Liver (tissue), 3 donors: Measurements from ENCODE around the gene EIF4H.

ENCODE experiments used
- CTCF ChIP-seq: fragments of 150-350 bp; IDR thresholded peaks from 2 replicates; pipeline ENCODE4 v1.5.1; 2017; ENCODE audit warnings: improper control_type of control experiment, low read depth, low read length; ENCODE audit not compliant: missing input control
- EGR1 ChIP-seq, 2 donors: IDR thresholded peaks; 2 replicates each; pipeline ENCODE4 v1.6.1; 2016 to 2018; ENCODE audit warnings: antibody characterized with exemption in 2 of 2, low read depth in 2 of 2
- FOXA1 ChIP-seq: IDR thresholded peaks from 2 replicates; pipeline ENCODE4 v1.6.1; 2016; ENCODE audit warnings: antibody characterized with exemption
- REST ChIP-seq: IDR thresholded peaks from 2 replicates; pipeline ENCODE4 v1.6.1; 2016; ENCODE audit warnings: antibody characterized with exemption, mild to moderate bottlenecking
- RXRA ChIP-seq, 2 donors: IDR thresholded peaks; 2 replicates each; pipeline ENCODE4 v1.6.1; 2017 to 2018; ENCODE audit warnings: antibody characterized with exemption in 2 of 2, mild to moderate bottlenecking in 1 of 2
- YY1 ChIP-seq: IDR thresholded peaks from 2 replicates; pipeline ENCODE4 v1.6.1; 2016; ENCODE audit warnings: antibody characterized with exemption, mild to moderate bottlenecking
- donor health status: healthy.
- donor health status: healthy.

DNA sequence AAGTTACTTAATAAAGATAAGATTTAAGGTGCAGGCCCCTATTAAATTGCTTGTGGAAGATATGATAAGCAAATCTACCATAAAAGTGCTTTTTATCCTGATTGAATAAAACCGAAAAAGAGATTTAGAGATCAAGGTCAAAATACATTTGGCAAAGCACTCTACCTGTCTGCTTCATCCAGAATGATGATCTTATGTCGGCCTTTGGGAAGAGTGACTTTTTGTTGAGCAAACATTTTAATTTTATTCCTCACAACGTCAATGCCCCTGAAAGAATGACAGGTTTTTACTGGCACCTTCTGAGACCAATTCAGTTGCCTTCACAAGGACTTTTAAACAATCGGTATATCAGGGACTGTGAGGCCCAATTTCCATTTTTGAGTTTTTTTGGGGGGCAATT lies 72.3 kb downstream of the EIF4H start:
- TF ChIP-seq CTCF = no peak
- TF ChIP-seq REST = no peak
- TF ChIP-seq FOXA1 = no peak
- TF ChIP-seq EGR1 (IDR thresholded peaks at IDR 0.05; ENCODE audit: low read depth in 2 of 2) = no peak
- TF ChIP-seq RXRA (IDR thresholded peaks at IDR 0.05) = no peak
- TF ChIP-seq YY1 = no peak
